Endothelial cell of umbilical vein (primary cell): ENCODE measurements around the gene B3GNT3.

Source experiments
- CTCF ChIP-seq, 2 donors: IDR thresholded peaks; 1 replicate in 1 of 2; 2 replicates in 1 of 2; pipeline ENCODE4 v1.5.1; 2011; ENCODE audit warnings: low read length in 2 of 2, mild to moderate bottlenecking in 2 of 2, moderate library complexity in 2 of 2, control low read depth in 1 of 2, inconsistent platforms in 1 of 2, low read depth in 1 of 2; ENCODE audit not compliant: insufficient read depth in 1 of 2; ENCODE audit errors: extremely low read depth in 1 of 2
- JUN ChIP-seq: IDR thresholded peaks from 2 replicates; pipeline ENCODE4 v1.6.1; 2011; ENCODE audit warnings: borderline replicate concordance, low read depth; ENCODE audit not compliant: insufficient read length, insufficient read depth
- POLR2A ChIP-seq: IDR thresholded peaks from 2 replicates; pipeline ENCODE4 v1.6.1; 2012; ENCODE audit warnings: low read depth, mild to moderate bottlenecking, control low read depth, low read length

- TF ChIP-seq CTCF (IDR thresholded peaks at IDR 0.05; ENCODE audit: extremely low read depth in 1 of 2, insufficient read depth in 1 of 2, low read depth in 1 of 2, low read length in 2 of 2), result no peak
- TF ChIP-seq POLR2A, result no peak
- no peak for TF ChIP-seq JUN
Observed at GRCh38 chr19:17831419-17831888, 36.5 kb downstream of the B3GNT3 start.
